Suprapubic skin (tissue), 4 donors: ENCODE results near the gene CNIH3.

Source experiments
- EP300 ChIP-seq: sonication (generic); formaldehyde crosslinking; IDR thresholded peaks from one replicate; pipeline ENCODE4 v1.6.1; 2017; ENCODE audit warnings: antibody characterized with exemption
- POLR2A ChIP-seq, 2 donors: fragments of 450-650 bp; IDR thresholded peaks; one replicate each; pipeline ENCODE4 v1.6.1; 2017; ENCODE audit warnings: antibody characterized with exemption in 2 of 2, mild to moderate bottlenecking in 2 of 2, moderate library complexity in 2 of 2
- POLR2AphosphoS5 ChIP-seq, 3 donors: sonication (generic); formaldehyde crosslinking; IDR thresholded peaks; one replicate each; pipeline ENCODE4 v1.6.1; 2017; ENCODE audit warnings: antibody characterized with exemption in 3 of 3
- TF ChIP-seq, protein P1 (sequence below), 2 donors: fragments of 200-600 bp in 1 of 2; fragments of 450-650 bp in 1 of 2; sonication (generic) in 1 of 2; IDR thresholded peaks; one replicate each; pipeline ENCODE4 v1.5.1; 2016 to 2019; ENCODE audit warnings: antibody characterized with exemption in 2 of 2, mild to moderate bottlenecking in 1 of 2, moderate library complexity in 1 of 2

DNA sequence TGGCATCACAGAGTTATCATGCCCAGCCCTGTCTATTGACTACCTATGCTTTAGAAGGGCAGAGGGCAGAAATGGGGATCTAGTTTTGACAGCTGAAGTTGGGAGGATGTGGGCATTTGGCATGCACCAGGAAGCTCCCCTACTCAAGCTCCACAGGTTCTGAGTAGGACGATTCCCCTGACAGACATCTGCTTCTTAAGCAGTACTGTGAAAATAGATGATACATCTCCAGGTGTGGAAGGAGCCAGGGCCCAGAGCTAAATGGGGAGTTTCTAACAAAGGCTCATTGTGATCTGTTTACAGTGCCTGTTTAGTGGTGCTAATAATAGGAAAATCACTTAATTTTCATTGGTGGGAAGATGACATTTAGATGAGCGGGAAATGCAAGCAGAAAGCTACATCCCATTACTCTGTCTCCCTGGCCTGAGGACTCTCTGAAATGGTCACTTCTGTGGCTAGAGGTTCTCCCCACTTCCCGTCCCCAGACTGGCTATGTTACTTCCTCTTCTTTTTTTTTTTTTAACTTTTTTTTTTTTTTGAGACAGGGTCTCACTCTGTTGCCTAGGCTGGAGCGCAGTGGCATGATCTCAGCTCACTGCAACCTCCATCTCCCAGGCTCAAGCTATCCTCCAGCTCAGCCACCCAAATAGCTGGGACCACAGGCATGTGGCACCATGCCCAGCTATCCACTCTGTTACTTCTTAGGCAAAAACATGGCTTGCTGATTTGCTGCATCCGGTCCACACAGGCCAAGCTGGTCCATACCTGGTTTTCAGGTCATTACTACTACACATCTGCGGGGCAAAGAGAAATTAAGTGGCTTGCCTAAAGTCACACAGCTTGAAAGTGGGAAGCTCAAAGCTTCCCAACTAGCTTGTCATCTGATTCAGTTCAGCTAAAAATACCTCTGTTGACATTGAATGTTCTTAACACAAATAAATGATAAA lies 23.2 kb upstream of the CNIH3 start:
- TF ChIP-seq, protein P1, sequence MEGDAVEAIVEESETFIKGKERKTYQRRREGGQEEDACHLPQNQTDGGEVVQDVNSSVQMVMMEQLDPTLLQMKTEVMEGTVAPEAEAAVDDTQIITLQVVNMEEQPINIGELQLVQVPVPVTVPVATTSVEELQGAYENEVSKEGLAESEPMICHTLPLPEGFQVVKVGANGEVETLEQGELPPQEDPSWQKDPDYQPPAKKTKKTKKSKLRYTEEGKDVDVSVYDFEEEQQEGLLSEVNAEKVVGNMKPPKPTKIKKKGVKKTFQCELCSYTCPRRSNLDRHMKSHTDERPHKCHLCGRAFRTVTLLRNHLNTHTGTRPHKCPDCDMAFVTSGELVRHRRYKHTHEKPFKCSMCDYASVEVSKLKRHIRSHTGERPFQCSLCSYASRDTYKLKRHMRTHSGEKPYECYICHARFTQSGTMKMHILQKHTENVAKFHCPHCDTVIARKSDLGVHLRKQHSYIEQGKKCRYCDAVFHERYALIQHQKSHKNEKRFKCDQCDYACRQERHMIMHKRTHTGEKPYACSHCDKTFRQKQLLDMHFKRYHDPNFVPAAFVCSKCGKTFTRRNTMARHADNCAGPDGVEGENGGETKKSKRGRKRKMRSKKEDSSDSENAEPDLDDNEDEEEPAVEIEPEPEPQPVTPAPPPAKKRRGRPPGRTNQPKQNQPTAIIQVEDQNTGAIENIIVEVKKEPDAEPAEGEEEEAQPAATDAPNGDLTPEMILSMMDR (IDR thresholded peaks at IDR 0.05), result no peak
- TF ChIP-seq POLR2AphosphoS5 (IDR thresholded peaks at IDR 0.05) (no peak), POLR2A (IDR thresholded peaks at IDR 0.05) (no peak), EP300 (no peak)
